Muscle of back (tissue), 11 donors: ENCODE results near the gene NEBL. TPM values are rescaled to one million over a fixed set of nuclear protein-coding genes. Genes with fewer than 3 reads are reported as not detected.
A peak's percentile ranks its signal among the peaks of the same experiment; 100 is the strongest.

Experiments
- DNase-seq, 3 donors: peaks; one replicate each; pipeline versions ENCODE4 v3.0.0 to v3.0.0-alpha.2; 2013
- polyA plus RNA-seq, 10 donors: library from polyadenylated mRNA; unstranded; fragments of 120-200 nt; gene quantifications; one replicate each; pipeline ENCODE4 v1.2.1, GENCODE V29; 2013; ENCODE audit not compliant: insufficient read length in 10 of 10

Gene NEBL
- polyA plus RNA-seq, 10 donors = 1.4 to 8.1 (median 2.2) TPM

GRCh38 chr10:20795391-20795790 lies 101.7 kb downstream of the NEBL start:
- no peak for DNase-seq

DNA sequence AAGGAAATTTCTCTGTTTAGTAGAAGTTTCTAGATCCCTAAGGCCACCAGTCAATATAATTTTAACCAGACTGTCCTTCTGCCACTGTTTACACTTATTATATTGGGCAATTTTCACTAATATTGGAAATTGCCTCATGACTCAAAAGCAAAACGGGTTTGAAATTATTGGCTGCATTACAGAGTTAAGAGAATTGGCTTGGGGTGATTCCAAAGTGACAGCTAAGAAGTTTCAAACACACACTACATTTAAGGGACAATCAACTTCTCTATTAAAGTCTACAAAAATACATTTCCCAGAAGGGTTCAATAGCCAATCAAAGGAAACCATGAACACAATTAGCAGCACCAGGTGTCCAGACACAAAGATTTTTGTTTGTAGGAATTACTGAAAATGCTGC lies 111.9 kb downstream of the NEBL start:
- DNase-seq = no peak

GRCh38 chr10:20778008-20778757 lies 118.9 kb downstream of the NEBL start:
- no peak for DNase-seq

DNA sequence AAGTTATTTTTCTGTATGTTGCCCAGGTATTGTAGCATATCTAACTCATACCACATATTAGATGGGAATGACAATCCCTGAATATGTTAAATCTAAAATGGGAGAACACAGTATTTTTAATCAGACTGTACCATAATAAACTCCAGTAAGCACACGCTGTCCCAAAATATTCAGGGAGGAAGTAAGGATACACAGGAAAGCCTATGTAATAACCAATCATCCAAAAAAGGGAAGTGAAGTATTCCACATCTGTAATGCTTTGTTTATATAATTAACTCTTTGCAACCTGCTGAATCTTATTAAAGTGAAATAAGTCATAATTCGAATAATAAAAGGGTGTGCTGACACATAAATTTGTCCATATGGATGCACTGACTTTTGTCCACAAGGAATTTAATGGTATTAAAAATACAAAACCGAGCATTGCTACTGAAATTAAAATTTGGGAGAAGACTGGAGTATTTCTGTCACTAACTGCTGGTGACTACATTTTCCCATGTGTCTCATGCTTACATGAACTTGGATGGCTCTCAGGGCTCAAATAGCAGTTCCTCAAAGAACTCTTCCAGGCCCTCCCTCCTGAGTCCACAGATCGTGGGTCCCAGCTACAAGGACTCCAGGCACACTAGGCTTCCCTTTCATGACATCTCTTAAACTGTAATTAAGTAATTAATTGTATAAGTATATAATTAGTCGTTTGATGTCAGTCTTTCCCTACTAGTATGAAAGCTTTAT lies 120.6 kb downstream of the NEBL start:
- peak in 1 of 3 donors; percentile 20 for DNase-seq

DNA sequence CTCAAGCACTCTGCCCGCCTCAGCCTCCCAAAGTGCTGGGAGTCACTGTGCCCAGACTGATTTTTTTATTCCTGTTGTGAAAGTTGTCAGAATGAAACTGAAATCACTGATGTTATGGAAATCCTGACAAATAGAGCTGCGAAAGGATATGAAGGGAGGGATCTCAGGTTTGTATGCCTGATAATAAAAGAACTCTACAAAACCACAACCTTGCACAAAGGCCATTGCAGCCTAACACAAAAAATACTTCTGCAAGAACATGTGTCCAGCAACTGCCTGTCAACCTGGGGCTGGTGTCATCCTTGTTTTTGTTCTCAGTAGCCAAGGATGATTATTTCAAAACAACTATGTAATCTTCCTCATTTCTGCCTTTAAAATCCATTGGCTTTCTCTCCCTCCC lies 126.1 kb downstream of the NEBL start:
- no peak for DNase-seq

GRCh38 chr10:20769481-20769880 lies 127.6 kb downstream of the NEBL start:
- no peak for DNase-seq

DNA sequence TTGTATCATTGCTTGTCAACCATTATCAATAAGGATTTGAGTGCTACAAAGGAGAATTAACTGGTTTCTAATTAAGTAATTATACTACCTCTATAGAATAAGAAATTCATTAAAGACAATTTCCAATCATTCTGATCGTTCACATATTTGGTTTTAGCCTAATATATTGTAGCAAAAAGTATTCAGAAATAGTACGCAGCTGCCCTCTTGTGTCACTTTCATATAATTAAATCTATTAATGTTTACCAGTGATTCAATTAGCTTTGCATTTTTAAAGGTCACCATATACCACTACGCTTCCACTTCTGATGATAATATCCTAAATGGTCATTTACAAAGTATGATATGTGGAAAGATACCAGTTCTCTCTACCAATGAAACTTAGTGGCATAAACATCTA lies 128.3 kb downstream of the NEBL start:
- DNase-seq = peak; percentile 32 to 77 (median 57)

GRCh38 chr10:20767028-20767427 lies 130.1 kb downstream of the NEBL start:
- peak; percentile 66 to 78 (median 72) for DNase-seq

- DNase-seq = no peak
Observed at GRCh38 chr10:20765066-20765465, 132.0 kb downstream of the NEBL start.

DNA sequence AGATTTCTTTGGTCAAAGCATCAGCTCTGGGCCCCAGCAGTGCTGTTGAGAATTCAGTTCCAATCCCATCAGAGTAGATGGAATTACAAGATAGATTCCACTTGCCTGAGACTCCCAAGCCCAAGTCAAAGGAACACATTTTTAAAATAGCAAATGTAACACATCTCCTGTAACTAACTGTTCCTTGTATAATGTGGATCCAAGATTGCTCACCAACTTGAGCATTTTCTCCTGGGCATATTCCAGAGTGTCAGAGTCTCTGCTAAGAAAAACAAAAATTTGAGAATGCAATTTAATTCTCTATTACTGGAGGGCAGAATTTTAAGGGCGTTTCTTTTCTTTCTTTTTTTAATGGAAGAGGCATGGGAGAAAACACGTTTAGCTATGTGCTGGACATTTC lies 136.7 kb downstream of the NEBL start:
- DNase-seq = no peak

DNA sequence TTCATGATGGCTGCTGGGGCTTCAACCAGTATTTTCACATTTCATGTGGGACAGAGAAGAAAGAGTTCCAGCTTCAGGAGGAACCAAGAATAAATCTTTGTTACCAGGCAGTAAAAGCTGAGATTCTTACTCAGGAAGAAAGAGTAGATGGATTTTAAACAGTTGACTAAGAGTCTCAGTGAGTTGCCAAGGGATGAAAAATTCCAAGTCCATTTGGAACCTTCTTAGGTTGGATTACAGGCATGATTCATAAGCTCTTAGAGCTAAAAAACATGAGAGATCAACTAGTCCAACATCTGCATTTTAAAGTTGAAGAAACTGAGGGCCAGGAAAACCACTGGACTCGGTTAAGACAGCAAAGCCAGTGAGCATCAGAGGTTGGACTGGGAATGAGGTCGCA lies 148.6 kb downstream of the NEBL start:
- no peak for DNase-seq

DNA sequence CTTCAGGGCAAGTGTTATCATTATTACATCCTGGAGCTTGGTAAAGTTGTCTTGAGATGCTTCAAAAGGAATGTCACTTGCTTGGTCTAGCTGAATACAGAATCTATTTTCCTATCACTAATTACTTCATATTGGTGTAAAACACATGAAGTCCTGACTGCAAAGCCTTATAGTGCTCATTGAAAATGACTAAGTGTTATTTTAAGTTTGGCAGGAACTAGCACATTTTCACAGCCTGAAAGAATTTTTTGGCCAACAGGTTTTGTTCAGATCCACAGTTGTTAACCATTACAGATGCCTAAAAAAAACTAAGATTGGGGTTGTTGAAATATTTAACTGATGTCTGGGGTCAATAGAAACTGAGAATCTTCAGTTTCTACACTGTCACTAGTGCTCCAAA lies 149.3 kb downstream of the NEBL start:
- no peak for DNase-seq

GRCh38 chr10:20746856-20747255 lies 150.3 kb downstream of the NEBL start:
- DNase-seq = no peak

GRCh38 chr10:20745556-20746375 lies 151.3 kb downstream of the NEBL start:
- peak in 1 of 3 donors; percentile 26 for DNase-seq

GRCh38 chr10:20744821-20745220 lies 152.3 kb downstream of the NEBL start:
- peak in 1 of 3 donors; percentile 38 for DNase-seq

DNA sequence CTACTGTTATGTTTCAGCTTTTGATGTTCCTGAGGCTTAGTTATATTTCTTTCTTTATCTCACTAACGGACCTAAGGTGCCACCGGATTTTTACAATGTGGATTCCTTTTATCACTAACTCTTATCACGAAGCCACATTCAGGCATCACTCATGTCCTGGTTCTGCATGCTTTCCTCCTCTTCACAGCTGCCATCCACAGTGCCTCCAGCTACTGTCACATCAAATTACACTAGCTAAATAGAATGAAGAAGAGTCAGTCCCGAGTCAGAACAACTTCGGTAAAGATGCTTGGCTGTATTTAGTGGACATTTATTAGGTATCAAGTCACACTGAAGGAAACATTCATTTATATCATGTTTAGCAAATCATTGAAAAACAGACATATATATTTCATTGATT lies 153.2 kb downstream of the NEBL start:
- no peak for DNase-seq

DNA sequence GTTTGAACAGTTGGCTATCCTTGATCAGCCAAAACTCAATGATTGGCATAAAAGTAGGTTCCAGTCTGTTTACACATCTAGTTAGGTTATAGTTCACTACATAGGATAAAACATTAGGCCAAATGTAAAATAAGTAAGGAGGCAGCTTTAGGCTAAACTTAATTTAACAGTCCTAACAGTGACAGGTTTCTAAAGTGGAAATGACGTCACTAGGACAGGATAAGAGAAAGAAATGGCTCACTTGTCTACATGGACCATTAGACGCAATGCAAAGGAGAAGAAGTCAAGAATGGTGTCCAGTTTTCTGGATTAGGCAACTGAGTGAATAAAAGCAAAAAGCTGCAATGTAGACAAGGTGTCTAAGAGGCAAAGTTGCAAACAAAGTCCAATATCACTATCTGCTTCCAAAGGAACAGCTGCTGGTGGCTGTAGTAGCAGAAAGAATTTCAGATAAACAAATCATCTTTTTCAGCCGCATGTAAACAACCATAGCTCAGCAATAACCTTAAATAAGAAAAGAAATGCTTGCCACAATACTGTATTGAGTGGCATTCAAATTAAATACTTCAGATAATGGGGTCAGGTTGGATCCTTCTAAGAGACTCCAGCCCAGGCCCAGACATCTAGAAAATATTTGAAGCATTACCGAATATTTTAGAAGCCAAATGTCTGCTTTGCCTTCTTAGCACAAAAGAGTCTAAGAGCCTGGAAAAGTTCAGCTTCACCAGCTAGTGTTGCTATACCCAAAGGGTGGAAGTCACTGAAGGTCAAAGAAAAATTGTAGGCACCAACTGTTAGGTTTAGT lies 154.2 kb downstream of the NEBL start:
- no peak for DNase-seq

GRCh38 chr10:20740120-20740519 lies 157.0 kb downstream of the NEBL start:
- peak in 1 of 3 donors; percentile 22 for DNase-seq

DNA sequence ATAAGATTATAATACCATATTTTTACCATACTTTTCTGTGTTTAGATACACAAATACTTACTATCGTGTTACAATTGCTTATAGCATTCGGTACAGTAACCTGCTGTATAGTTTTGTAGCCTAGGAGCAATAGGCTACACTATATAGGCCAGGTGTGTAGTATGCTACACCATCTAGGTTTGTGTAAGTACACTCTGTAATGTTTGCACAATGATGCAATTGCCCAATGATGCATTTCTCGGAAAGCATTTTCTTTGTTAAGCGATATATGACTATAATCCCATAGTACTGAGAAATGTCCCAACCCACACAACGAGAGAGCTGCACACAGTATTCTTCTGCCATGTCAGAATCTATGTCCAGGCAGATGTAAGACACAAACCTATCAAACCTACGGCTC lies 160.0 kb downstream of the NEBL start:
- DNase-seq = no peak
